Panc1 (cell line): ENCODE results near the gene CDKN1A. TPM values are rescaled to one million over a fixed set of nuclear protein-coding genes. Genes with fewer than 3 reads are reported as not detected.

Experiments used
- ATAC-seq: fragments of 200-7000 bp; cut with Tn5 transposase; 2 replicates; pipeline ENCODE4 v1.9.1; 2020; ENCODE audit warnings: mild to moderate bottlenecking, moderate library complexity
- BruUV-seq: library from RNA; stranded (reverse); fragments of 400-500 nt; replicated peaks from 2 replicates; lab custom pipeline; 2021; lab: Mats Ljungman, UMichigan
- CTCF ChIA-PET: fragments of 300-600 bp; sonication (Branson Sonifier 250); formaldehyde crosslinking; loops from one replicate; lab custom pipeline; 2022; ENCODE audit warnings: antibody characterized with exemption; lab: Charles Lee
- POLR2A ChIA-PET: fragments of 300-600 bp; sonication (Branson Sonifier 250); formaldehyde crosslinking; loops from one replicate; lab custom pipeline; 2022; ENCODE audit warnings: antibody characterized with exemption; lab: Charles Lee
- DNase-seq: peaks from one replicate; pipeline ENCODE4 v3.0.0-alpha.2; 2010; ENCODE audit warnings: low read depth, low spot score
- H3K27ac ChIP-seq: 2 replicates; pipeline ENCODE4 v1.5.1; 2011; ENCODE audit warnings: mild to moderate bottlenecking, low read length, inconsistent platforms
- H3K27me3 ChIP-seq: fragments of 200-500 bp; sonication (Bioruptor generic); 2 replicates; pipeline ENCODE4 v1.6.0; 2014; ENCODE audit warnings: low read length, inconsistent platforms; ENCODE audit not compliant: control insufficient read depth, insufficient read depth
- H3K36me3 ChIP-seq: fragments of 200-500 bp; sonication (Bioruptor generic); 2 replicates; pipeline ENCODE4 v1.5.1; 2014; ENCODE audit warnings: inconsistent platforms, mild to moderate bottlenecking, low read length, moderate library complexity; ENCODE audit not compliant: control insufficient read depth, insufficient read depth
- H3K4me1 ChIP-seq: 2 replicates; pipeline ENCODE4 v1.5.1; 2011; ENCODE audit warnings: inconsistent platforms, mild to moderate bottlenecking, low read length, moderate library complexity; ENCODE audit not compliant: control insufficient read depth, insufficient read depth
- H3K4me3 ChIP-seq, 2 experiments: 2 replicates each; pipeline ENCODE4 v1.5.1; 2011 to 2012; ENCODE audit warnings: low read depth in 2 of 2, low read length in 2 of 2, mild to moderate bottlenecking in 2 of 2, inconsistent platforms in 1 of 2, moderate library complexity in 1 of 2
- H3K9me3 ChIP-seq: fragments of 200-500 bp; sonication (Bioruptor generic); 2 replicates; pipeline ENCODE4 v1.5.1; 2014; ENCODE audit warnings: low read depth, mild to moderate bottlenecking, inconsistent platforms, low read length, moderate library complexity; ENCODE audit not compliant: control insufficient read depth, insufficient read depth
- CTCF ChIP-seq: fragments of 450-650 bp; IDR thresholded peaks from 2 replicates; pipeline ENCODE4 v1.5.1; 2017; ENCODE audit warnings: mild to moderate bottlenecking
- POLR2AphosphoS5 ChIP-seq: IDR thresholded peaks from 2 replicates; pipeline ENCODE4 v1.6.1; 2012; ENCODE audit warnings: mild to moderate bottlenecking, low read depth, low read length, moderate library complexity
- REST ChIP-seq, 2 experiments: IDR thresholded peaks; 2 replicates each; pipeline ENCODE4 v1.6.1; 2011 to 2012; ENCODE audit warnings: low read depth in 2 of 2, control low read depth in 1 of 2, low read length in 1 of 2, mild to moderate bottlenecking in 1 of 2, moderate library complexity in 1 of 2; ENCODE audit not compliant: insufficient read depth in 1 of 2
- SIN3A ChIP-seq: IDR thresholded peaks from 2 replicates; pipeline ENCODE4 v1.6.1; 2012; ENCODE audit warnings: low read depth, mild to moderate bottlenecking, low read length, moderate library complexity, borderline replicate concordance; ENCODE audit not compliant: insufficient read depth
- TCF7L2 ChIP-seq: IDR thresholded peaks from 2 replicates; pipeline ENCODE4 v1.6.1; 2011; ENCODE audit warnings: mild to moderate bottlenecking, low read depth, low read length, inconsistent platforms
- in situ Hi-C: cut with HindIII; loops from 2 replicates; pipeline ENCODE4 v1.10.0; 2016; ENCODE audit warnings: low sequenced_read_pairs, low pct_unique_long_range_greater_than_20kb
- intact Hi-C: fragments of 100-400 bp; cut with micrococcal nuclease; formaldehyde crosslinking; loops from one replicate; pipeline ENCODE4 v1.10.0; 2022; ENCODE audit not compliant: unreplicated experiment
- total RNA-seq: library from RNA; stranded (reverse); gene quantifications from one replicate; pipeline ENCODE4 v1.2.1, GENCODE V29; 2021; ENCODE audit not compliant: unreplicated experiment

Gene CDKN1A
- total RNA-seq, 1 experiment from 2014 or later, result 46.2 TPM

- DNase-seq, result no peak
- CTCF ChIA-PET, result interaction anchor here (0.7 kb wide), 1 partner anchor 77 kb away, joined by 3 read pairs; no protein-coding TSS in a partner anchor
- no TSS peak for BruUV-seq
These were observed 4.0 kb downstream of the CDKN1A start for GRCh38 chr6:36682328-36683144.

More at GRCh38 chr6:36682328-36683144, 4.0 kb downstream of the CDKN1A start:
- peak overlapping the region; percentile 77 for H3K27ac ChIP-seq
- TF ChIP-seq POLR2AphosphoS5, result no peak
- TF ChIP-seq CTCF, result no peak
- no peak for TF ChIP-seq SIN3A
- no peak for TF ChIP-seq REST (IDR thresholded peaks at IDR 0.05; ENCODE audit: insufficient read depth in 1 of 2, low read depth in 2 of 2, low read length in 1 of 2)
- no peak for TF ChIP-seq TCF7L2
- H3K4me1 ChIP-seq, result peaks cover 36% of the 10 kb centered on the region
- POLR2A ChIA-PET, result interaction anchor here (0.6 kb wide), 1 partner anchor 90 kb away, joined by 4 read pairs; no protein-coding TSS in a partner anchor
- intact Hi-C loops (loop anchor here (10.0 kb wide), 1 partner anchor 72 kb away; no protein-coding TSS in a partner anchor), in situ Hi-C loops (no loop called here)
- no peak for ATAC-seq
- H3K9me3 ChIP-seq, result no peaks in the 10 kb centered on the region
- peaks cover 2% of the 10 kb centered on the region; the same call in 1 of the 2 replicates for H3K36me3 ChIP-seq
- H3K27me3 ChIP-seq, result no peaks in the 10 kb centered on the region
- peak overlapping the region; percentile 1 to 18; a peak in 2 of 4 replicates for H3K4me3 ChIP-seq
